HEK293 (cell line): ENCODE measurements around the gene CDKL5.

ENCODE experiments used
- CTCF ChIA-PET: fragments of 350-600 bp; formaldehyde crosslinking; extraction: SDS; loops from one replicate; lab custom pipeline; 2021; ENCODE audit warnings: antibody characterized with exemption; lab: Yijun Ruan, JAX
- POLR2A ChIA-PET: fragments of 300-600 bp; formaldehyde crosslinking; extraction: SDS; loops from one replicate; lab custom pipeline; 2020; ENCODE audit warnings: antibody characterized with exemption, inconsistent platforms; lab: Yijun Ruan, JAX
- H3K27ac ChIP-seq: fragments of 200-500 bp; sonication (Bioruptor generic); 2 replicates; pipeline ENCODE4 v1.5.1; 2014; ENCODE audit warnings: low read depth, low read length, control low read depth, inconsistent platforms; ENCODE audit errors: extremely low read depth
- H3K36me3 ChIP-seq, 2 experiments: fragments of 200-500 bp in 1 of 2; sonication (Bioruptor generic) in 1 of 2; 1 replicate in 1 of 2; 2 replicates in 1 of 2; pipeline ENCODE4 v1.5.1; 2014 to 2017; ENCODE audit warnings: inconsistent platforms in 2 of 2, low read length in 2 of 2; ENCODE audit not compliant: control insufficient read depth in 2 of 2, insufficient read depth in 1 of 2
- H3K4me1 ChIP-seq: fragments of 200-500 bp; sonication (Bioruptor generic); 2 replicates; pipeline ENCODE4 v1.5.1; 2014; ENCODE audit warnings: mild to moderate bottlenecking, low read length, inconsistent platforms; ENCODE audit not compliant: control insufficient read depth, insufficient read depth
- H3K4me3 ChIP-seq: 2 replicates; pipeline ENCODE4 v1.5.1; 2011; ENCODE audit warnings: low read depth, mild to moderate bottlenecking, control low read depth, low read length, moderate library complexity
- H3K9me3 ChIP-seq: fragments of 200-500 bp; sonication (Bioruptor generic); 2 replicates; pipeline ENCODE4 v1.5.1; 2014; ENCODE audit warnings: low read depth, low read length, inconsistent platforms; ENCODE audit not compliant: control insufficient read depth, insufficient read depth
- BCL11B ChIP-seq: fragments of 450-650 bp; formaldehyde crosslinking; IDR thresholded peaks from 2 replicates; pipeline ENCODE4 v1.5.1; 2016; ENCODE audit warnings: low read depth, missing biosample characterization, missing genetic modification characterization
- HIC1 ChIP-seq: fragments of 450-650 bp; formaldehyde crosslinking; IDR thresholded peaks from 2 replicates; pipeline ENCODE4 v1.5.1; 2016; ENCODE audit warnings: missing biosample characterization, missing genetic modification characterization
- HOXA7 ChIP-seq: sonication (generic); formaldehyde crosslinking; IDR thresholded peaks from 2 replicates; pipeline ENCODE4 v1.8.1; 2022; ENCODE audit warnings: missing genetic modification reagents, borderline replicate concordance
- KLF16 ChIP-seq: fragments of 450-650 bp; formaldehyde crosslinking; IDR thresholded peaks from 2 replicates; pipeline ENCODE4 v1.5.1; 2017; ENCODE audit warnings: missing biosample characterization, missing genetic modification characterization
- OVOL3 ChIP-seq: fragments of 450-650 bp; formaldehyde crosslinking; IDR thresholded peaks from 2 replicates; pipeline ENCODE4 v1.5.1; 2016; ENCODE audit warnings: missing biosample characterization, missing genetic modification characterization
- SALL2 ChIP-seq: fragments of 450-650 bp; formaldehyde crosslinking; IDR thresholded peaks from 2 replicates; pipeline ENCODE4 v1.5.0; 2017; ENCODE audit warnings: missing biosample characterization, mild to moderate bottlenecking, missing genetic modification characterization, borderline replicate concordance
- ZBTB26 ChIP-seq: fragments of 450-650 bp; formaldehyde crosslinking; optimal IDR thresholded peaks from 2 replicates; pipeline ENCODE3; 2016; ENCODE audit warnings: missing biosample characterization, mild to moderate bottlenecking, missing genetic modification characterization
- ZBTB8A ChIP-seq: fragments of 450-650 bp; formaldehyde crosslinking; IDR thresholded peaks from 2 replicates; pipeline ENCODE4 v1.5.1; 2016; ENCODE audit warnings: missing biosample characterization, missing genetic modification characterization
- ZNF121 ChIP-seq: fragments of 450-650 bp; formaldehyde crosslinking; IDR thresholded peaks from 2 replicates; pipeline ENCODE4 v1.5.1; 2016; ENCODE audit warnings: missing biosample characterization, missing genetic modification characterization
- ZNF140 ChIP-seq: fragments of 450-650 bp; formaldehyde crosslinking; IDR thresholded peaks from 2 replicates; pipeline ENCODE4 v1.5.1; 2016; ENCODE audit warnings: missing biosample characterization, missing genetic modification characterization
- ZNF214 ChIP-seq: fragments of 450-650 bp; formaldehyde crosslinking; IDR thresholded peaks from 2 replicates; pipeline ENCODE4 v1.5.1; 2017; ENCODE audit warnings: missing biosample characterization, mild to moderate bottlenecking, missing genetic modification characterization, borderline replicate concordance
- ZNF26 ChIP-seq: fragments of 450-650 bp; formaldehyde crosslinking; IDR thresholded peaks from 2 replicates; pipeline ENCODE4 v1.5.1; 2016; ENCODE audit warnings: missing biosample characterization, missing genetic modification characterization
- ZNF394 ChIP-seq: fragments of 450-650 bp; formaldehyde crosslinking; IDR thresholded peaks from 2 replicates; pipeline ENCODE4 v1.5.1; 2016; ENCODE audit warnings: missing biosample characterization, missing genetic modification characterization, mild to moderate bottlenecking, moderate library complexity, borderline replicate concordance
- ZNF423 ChIP-seq: fragments of 450-650 bp; formaldehyde crosslinking; IDR thresholded peaks from 2 replicates; pipeline ENCODE4 v1.5.1; 2016; ENCODE audit warnings: missing biosample characterization, missing genetic modification characterization
- ZNF501 ChIP-seq: fragments of 450-650 bp; formaldehyde crosslinking; IDR thresholded peaks from 2 replicates; pipeline ENCODE4 v1.5.1; 2016; ENCODE audit warnings: missing biosample characterization, missing genetic modification characterization
- ZNF549 ChIP-seq: fragments of 450-650 bp; IDR thresholded peaks from 2 replicates; pipeline ENCODE4 v1.5.1; 2018; ENCODE audit warnings: missing biosample characterization, missing genetic modification characterization, mild to moderate bottlenecking, inconsistent platforms, moderate library complexity
- ZNF600 ChIP-seq: fragments of 450-650 bp; formaldehyde crosslinking; IDR thresholded peaks from 2 replicates; pipeline ENCODE4 v1.5.1; 2016; ENCODE audit warnings: missing biosample characterization, missing genetic modification characterization
- ZNF624 ChIP-seq: fragments of 450-650 bp; formaldehyde crosslinking; IDR thresholded peaks from 2 replicates; pipeline ENCODE4 v1.5.1; 2017; ENCODE audit warnings: missing biosample characterization, missing genetic modification characterization
- ZNF629 ChIP-seq: fragments of 450-650 bp; formaldehyde crosslinking; IDR thresholded peaks from 2 replicates; pipeline ENCODE4 v1.5.1; 2017; ENCODE audit warnings: missing biosample characterization, missing genetic modification characterization
- ZNF776 ChIP-seq: fragments of 450-650 bp; formaldehyde crosslinking; IDR thresholded peaks from 2 replicates; pipeline ENCODE4 v1.5.0; 2017; ENCODE audit warnings: missing biosample characterization, missing genetic modification characterization, borderline replicate concordance
- ZNF830 ChIP-seq: fragments of 450-650 bp; IDR thresholded peaks from 2 replicates; pipeline ENCODE4 v1.5.0; 2018; ENCODE audit warnings: missing biosample characterization, missing genetic modification characterization, low read depth, mild to moderate bottlenecking, moderate library complexity
- ZNF843 ChIP-seq: fragments of 450-650 bp; formaldehyde crosslinking; IDR thresholded peaks from 2 replicates; pipeline ENCODE4 v1.5.1; 2016; ENCODE audit warnings: missing biosample characterization, missing genetic modification characterization
- TF ChIP-seq, protein P1 (sequence below): fragments of 450-650 bp; formaldehyde crosslinking; IDR thresholded peaks from 2 replicates; pipeline ENCODE4 v1.5.1; 2016; ENCODE audit warnings: missing biosample characterization, missing genetic modification characterization
- TF ChIP-seq, protein P2 (sequence below): fragments of 450-650 bp; formaldehyde crosslinking; IDR thresholded peaks from 2 replicates; pipeline ENCODE4 v1.5.0; 2017; ENCODE audit warnings: missing biosample characterization, missing genetic modification characterization, borderline replicate concordance

The CDKL5 gene

DNA sequence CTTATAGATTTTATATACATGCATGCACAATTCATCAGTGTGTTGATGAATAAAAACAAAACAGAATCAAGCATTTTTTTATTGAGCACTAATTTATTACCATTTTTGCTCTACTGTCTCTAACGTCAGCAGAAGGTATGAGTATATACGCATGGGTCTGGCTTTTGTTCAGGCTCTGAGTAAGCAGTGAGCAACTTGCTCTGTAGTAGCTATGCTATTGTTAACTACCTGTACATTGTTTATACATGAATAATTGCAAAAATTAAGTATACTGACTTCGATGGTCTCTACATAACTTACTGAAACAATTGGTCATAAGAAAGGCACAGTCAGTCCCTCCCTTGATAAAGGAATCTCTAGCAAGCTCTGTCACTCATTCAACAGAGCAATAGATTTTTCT, 123.6 kb downstream of the CDKL5 start (continued):
- no peak for TF ChIP-seq ZBTB26 (tag by site-specific recombination)
- no peak for TF ChIP-seq HOXA7
- no peak for TF ChIP-seq OVOL3 (tag by site-specific recombination)
- no peak for TF ChIP-seq BCL11B (tag by site-specific recombination)
- TF ChIP-seq HIC1 (tag by site-specific recombination), result no peak
- TF ChIP-seq SALL2 (tag by site-specific recombination), result no peak

DNA sequence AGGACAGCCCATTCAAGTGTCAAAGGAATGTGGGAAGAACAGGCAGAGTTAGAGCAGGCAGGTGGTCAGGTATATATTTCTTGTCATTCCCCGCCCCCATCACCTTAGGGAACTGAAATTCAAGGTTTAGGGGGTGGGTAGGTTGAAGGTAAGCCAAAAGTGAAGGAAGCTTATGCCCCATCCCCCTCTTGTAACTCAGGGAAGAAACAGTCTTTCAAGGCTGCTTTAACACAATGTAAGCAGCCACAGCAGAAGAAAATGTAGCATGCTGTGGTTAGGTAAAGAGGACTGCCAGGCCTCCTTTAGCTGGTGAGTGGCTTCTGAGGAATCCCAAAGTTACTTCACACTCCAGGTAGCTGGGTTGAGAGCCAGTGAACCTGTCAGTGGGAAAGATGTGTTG, 124.2 kb downstream of the CDKL5 start:
- Histone ChIP-seq H3K4me3 (no peak overlapping the region), H3K36me3 (no peaks in the 10 kb centered on the region), H3K9me3 (no peaks in the 10 kb centered on the region), H3K4me1 (no peaks in the 10 kb centered on the region), H3K27ac (no peak overlapping the region)
- POLR2A ChIA-PET, result no interaction called here
- TF ChIP-seq ZNF121 (no peak), ZNF776 (tag by site-specific recombination) (no peak), ZBTB8A (no peak), ZNF549 (tag by site-specific recombination) (no peak), BCL11B (tag by site-specific recombination) (no peak), ZNF830 (tag by site-specific recombination) (no peak), ZNF214 (no peak), ZNF140 (tag by site-specific recombination) (no peak), ZNF394 (tag by site-specific recombination) (no peak), ZNF501 (tag by site-specific recombination) (no peak), ZNF624 (no peak), ZNF843 (tag by site-specific recombination) (no peak), ZNF26 (tag by site-specific recombination) (no peak), ZNF629 (tag by site-specific recombination) (no peak), ZNF600 (no peak), ZNF423 (tag by site-specific recombination) (no peak), KLF16 (tag by site-specific recombination) (no peak)
- TF ChIP-seq, protein P1, sequence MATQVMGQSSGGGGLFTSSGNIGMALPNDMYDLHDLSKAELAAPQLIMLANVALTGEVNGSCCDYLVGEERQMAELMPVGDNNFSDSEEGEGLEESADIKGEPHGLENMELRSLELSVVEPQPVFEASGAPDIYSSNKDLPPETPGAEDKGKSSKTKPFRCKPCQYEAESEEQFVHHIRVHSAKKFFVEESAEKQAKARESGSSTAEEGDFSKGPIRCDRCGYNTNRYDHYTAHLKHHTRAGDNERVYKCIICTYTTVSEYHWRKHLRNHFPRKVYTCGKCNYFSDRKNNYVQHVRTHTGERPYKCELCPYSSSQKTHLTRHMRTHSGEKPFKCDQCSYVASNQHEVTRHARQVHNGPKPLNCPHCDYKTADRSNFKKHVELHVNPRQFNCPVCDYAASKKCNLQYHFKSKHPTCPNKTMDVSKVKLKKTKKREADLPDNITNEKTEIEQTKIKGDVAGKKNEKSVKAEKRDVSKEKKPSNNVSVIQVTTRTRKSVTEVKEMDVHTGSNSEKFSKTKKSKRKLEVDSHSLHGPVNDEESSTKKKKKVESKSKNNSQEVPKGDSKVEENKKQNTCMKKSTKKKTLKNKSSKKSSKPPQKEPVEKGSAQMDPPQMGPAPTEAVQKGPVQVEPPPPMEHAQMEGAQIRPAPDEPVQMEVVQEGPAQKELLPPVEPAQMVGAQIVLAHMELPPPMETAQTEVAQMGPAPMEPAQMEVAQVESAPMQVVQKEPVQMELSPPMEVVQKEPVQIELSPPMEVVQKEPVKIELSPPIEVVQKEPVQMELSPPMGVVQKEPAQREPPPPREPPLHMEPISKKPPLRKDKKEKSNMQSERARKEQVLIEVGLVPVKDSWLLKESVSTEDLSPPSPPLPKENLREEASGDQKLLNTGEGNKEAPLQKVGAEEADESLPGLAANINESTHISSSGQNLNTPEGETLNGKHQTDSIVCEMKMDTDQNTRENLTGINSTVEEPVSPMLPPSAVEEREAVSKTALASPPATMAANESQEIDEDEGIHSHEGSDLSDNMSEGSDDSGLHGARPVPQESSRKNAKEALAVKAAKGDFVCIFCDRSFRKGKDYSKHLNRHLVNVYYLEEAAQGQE (tag by site-specific recombination), result no peak
- TF ChIP-seq, protein P2, sequence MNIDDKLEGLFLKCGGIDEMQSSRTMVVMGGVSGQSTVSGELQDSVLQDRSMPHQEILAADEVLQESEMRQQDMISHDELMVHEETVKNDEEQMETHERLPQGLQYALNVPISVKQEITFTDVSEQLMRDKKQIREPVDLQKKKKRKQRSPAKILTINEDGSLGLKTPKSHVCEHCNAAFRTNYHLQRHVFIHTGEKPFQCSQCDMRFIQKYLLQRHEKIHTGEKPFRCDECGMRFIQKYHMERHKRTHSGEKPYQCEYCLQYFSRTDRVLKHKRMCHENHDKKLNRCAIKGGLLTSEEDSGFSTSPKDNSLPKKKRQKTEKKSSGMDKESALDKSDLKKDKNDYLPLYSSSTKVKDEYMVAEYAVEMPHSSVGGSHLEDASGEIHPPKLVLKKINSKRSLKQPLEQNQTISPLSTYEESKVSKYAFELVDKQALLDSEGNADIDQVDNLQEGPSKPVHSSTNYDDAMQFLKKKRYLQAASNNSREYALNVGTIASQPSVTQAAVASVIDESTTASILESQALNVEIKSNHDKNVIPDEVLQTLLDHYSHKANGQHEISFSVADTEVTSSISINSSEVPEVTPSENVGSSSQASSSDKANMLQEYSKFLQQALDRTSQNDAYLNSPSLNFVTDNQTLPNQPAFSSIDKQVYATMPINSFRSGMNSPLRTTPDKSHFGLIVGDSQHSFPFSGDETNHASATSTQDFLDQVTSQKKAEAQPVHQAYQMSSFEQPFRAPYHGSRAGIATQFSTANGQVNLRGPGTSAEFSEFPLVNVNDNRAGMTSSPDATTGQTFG (tag by site-specific recombination), result no peak
- CTCF ChIA-PET, result no interaction called here
